Measurements from ENCODE around the gene TNS1.

Gene TNS1

GRCh38 chr2:218015586-218016521, 13.1 kb upstream of the TNS1 start:
- DNase-seq (ENCODE audit: low read depth, low spot score): no peak

- no peak for DNase-seq (ENCODE audit: low read depth, low spot score)
Measured at GRCh38 chr2:218014706-218015585, 12.2 kb upstream of the TNS1 start.

- DNase-seq (ENCODE audit: low read depth, low spot score): no peak
Measured at GRCh38 chr2:218013289-218013688, 10.5 kb upstream of the TNS1 start.

- DNase-seq (ENCODE audit: low read depth, low spot score): no peak
Measured at GRCh38 chr2:218012284-218012683, 9.5 kb upstream of the TNS1 start.

GRCh38 chr2:218011653-218012040, 8.9 kb upstream of the TNS1 start:
- no peak for DNase-seq (ENCODE audit: low read depth, low spot score)

DNA sequence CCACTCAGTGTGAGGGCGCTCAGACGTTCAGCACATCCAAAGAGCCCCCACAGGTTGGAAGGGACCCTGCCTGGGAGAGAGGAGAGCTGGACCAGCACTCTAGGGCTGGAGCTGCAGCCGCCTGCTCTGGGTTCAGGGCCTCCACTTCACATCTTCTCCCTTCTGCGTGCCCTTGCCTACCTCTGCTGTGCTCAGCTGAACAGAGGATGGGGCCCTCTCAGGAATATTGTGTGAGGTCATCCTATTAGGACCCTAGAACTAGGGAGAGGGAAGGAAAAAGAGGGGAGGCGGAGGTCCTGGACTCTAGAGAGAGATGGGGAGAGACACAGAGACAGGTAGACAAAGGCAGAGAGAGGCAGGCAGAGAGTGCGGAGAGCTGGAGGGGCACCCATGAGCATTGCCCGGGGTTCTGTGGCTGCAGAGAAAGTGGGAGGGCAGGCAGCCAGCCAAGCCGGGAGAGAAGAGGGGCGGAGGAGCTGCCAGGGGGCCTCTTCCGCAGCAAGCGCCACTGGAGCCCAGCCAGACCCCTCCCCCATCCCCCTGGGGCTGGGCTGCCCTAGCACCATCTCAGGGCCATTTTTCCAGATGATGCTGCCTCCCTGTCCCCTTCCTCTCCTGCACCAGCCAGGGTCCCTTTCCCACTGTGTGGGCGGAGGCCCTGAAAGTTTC, 8.3 kb upstream of the TNS1 start:
- DNase-seq (ENCODE audit: low read depth, low spot score): no peak

DNA sequence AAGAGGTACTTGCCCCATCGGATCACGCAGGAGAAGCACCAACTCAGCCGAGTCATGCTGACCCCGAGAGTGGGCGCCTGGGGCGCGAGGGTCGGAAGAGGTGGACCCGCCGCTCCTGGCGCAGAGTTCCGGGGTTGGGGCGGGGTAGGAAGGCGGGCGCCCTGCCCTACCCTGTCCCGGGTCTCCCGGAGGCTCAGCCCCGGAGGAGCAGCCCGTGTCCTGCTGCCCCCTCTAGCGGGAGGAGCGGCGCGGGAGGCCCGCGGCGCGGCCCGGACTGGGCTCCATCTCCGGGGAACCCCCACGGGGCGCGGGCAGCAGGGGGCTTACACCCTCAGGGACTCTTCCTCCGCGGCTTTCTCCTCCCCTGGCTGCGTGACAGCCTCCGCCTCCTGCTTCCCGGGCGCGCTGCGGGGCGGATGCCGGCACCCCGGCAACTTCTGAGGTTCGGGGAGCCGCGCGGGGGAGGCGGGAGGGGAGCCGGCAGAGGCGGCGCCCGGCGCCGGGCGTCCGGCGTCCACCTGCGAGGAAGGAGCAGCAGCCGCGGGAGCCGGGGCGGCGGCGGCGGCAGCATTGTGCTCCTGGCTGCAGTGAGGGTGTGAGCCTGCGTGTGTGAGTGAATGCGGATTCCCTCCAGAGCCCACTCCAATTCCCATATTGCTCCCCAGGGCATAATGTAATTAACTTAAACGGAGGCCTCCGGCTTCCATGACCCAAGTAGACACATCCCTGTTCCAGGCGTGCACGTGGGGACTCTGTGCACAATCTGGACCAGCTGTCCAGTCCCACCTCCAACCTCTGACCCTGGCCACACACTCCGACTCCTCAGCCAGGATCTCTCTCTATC, 7.6 kb upstream of the TNS1 start:
- no peak for DNase-seq (ENCODE audit: low read depth, low spot score)

DNA sequence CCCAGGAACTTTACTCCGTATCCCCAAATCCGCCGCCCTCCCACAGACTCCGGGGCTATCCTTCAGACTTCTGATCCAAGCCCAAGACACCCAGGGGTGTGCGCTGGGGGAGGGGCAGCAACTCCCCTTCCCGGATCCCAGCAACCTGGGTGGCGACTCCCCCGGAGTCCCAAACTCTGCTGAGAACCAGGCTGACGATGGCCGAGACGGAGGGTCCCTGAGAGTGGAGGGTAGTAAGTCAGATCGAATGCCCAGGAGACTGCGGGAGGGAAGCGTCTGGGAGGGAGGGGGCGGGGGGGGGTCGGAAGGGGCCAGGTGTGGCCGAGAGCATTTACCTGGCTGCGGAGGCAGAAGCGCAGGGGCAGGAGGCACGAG, 7.0 kb upstream of the TNS1 start:
- DNase-seq (ENCODE audit: low read depth, low spot score): no peak

GRCh38 chr2:218009231-218009630, 6.4 kb upstream of the TNS1 start:
- no peak for DNase-seq (ENCODE audit: low read depth, low spot score)

- DNase-seq (ENCODE audit: low read depth, low spot score): no peak
Measured at GRCh38 chr2:218008060-218009040, 5.6 kb upstream of the TNS1 start.

GRCh38 chr2:218006741-218007140, 3.9 kb upstream of the TNS1 start:
- no peak for DNase-seq (ENCODE audit: low read depth, low spot score)

DNA sequence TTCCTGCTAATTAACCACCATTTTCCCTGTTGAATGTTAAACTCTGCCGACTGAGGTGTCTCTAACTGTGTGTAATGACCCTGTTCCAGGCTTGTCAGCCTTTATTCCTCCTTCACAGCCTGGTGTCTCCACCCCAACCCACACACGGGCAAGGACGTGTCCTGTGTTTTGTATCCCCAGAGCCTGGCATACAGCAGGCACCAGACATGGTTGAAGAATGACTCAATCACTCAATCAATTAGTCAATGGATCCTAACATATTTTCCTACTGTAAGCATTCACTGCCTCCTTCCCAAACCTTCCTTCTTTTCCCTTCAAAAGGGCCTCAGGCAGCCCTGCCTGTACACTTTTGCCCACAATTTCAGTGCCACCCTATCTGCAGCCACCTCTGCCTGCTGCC, 2.7 kb upstream of the TNS1 start:
- DNase-seq (ENCODE audit: low read depth, low spot score): no peak

DNA sequence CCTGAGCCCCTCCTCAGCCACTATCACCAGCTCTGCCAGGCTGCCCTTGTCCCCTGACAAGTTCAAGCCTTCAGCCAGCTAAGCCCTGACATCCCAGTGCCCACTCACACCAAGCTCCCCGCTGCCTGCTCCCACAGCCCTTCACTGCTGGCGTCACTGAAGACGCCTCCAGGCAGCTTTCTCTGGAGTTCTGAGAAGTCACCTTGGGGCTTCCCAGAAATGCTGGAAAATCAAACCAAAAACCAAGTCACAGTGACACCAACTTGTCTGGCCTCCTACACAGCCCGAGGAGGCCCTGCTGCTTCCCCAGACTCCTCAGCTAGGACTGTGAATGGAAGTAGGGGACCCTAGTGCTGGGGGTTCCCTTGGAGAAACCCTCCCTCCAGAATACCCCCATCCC, 2.2 kb upstream of the TNS1 start:
- DNase-seq (ENCODE audit: low read depth, low spot score): no peak

GRCh38 chr2:218003981-218004419, 1.2 kb upstream of the TNS1 start:
- no peak for DNase-seq (ENCODE audit: low read depth, low spot score)

DNA sequence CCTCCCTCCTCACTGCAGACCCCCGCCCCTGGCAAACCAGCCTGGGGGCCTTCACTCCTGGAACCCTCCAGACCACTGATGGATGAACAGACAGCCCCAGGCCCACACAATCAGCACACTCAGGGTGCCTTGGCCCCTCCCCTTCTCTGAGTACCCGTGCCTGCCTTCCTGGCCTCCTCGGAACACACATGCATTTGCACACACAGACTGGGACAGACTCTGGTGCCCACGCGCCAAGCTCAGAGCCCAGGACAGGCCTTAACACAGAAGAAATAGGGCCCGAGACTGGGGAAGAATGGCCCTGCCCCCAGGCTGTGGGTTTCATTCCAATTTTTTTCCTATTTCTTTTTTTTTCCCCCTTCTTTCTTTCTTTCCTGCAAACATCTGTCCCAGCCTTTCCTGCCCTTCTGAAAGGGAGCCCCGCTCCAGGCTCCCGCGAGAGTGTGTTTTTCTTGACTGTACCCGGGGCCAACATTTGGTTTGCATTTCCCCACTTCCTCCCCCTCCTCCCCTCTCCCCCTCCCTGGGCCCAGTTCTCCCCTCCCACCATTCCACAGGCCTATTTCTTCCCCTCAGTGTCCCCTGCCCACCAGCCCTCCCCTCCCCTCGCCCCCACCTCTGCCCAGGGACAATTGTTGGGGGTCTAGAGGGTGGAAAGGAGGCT, 618 bp upstream of the TNS1 start:
- DNase-seq (ENCODE audit: low read depth, low spot score): no peak

- DNase-seq (ENCODE audit: low read depth, low spot score): no peak
Measured at GRCh38 chr2:218002143-218002844, 501 bp downstream of the TNS1 start.

- no peak for DNase-seq (ENCODE audit: low read depth, low spot score)
Measured at GRCh38 chr2:218001629-218002028, 1.2 kb downstream of the TNS1 start.

GRCh38 chr2:218000136-218000535, 2.7 kb downstream of the TNS1 start:
- no peak for DNase-seq (ENCODE audit: low read depth, low spot score)

GRCh38 chr2:217999595-217999959, 3.2 kb downstream of the TNS1 start:
- no peak for DNase-seq (ENCODE audit: low read depth, low spot score)

Data from iPS DF 19.7 (cell line).